ENCODE results near the gene SLC13A4. TPM values are rescaled to one million over a fixed set of nuclear protein-coding genes. Genes with fewer than 3 reads are reported as not detected.

Gene SLC13A4
- total and polyA plus RNA-seq, 4 donors, result 0.01 to 0.17 (median 0.10) TPM

GRCh38 chr7:135771051-135771450 is 43.1 kb upstream of the SLC13A4 start:
- H3K27me3 ChIP-seq (ENCODE audit: control insufficient read depth in 4 of 4, insufficient read depth in 4 of 4, low read length in 3 of 4), result peaks cover 0 to 8% (median under 1%) of the 10 kb centered on the region in 4 donors
- H3K36me3 ChIP-seq (ENCODE audit: control insufficient read depth in 4 of 4, insufficient read depth in 3 of 4, low read depth in 1 of 4, low read length in 3 of 4), result no peaks in the 10 kb centered on the region
- H3K4me3 ChIP-seq (ENCODE audit: low read depth in 1 of 3, low read length in 3 of 3), result no peak overlapping the region
- 80% methylated on average over 1 of the region's 1 CpG for WGBS
- no peak overlapping the region for H3K27ac ChIP-seq (ENCODE audit: low read depth in 1 of 2, low read length in 2 of 2)
- TF ChIP-seq HNF4A (conservative IDR thresholded peaks at IDR 0.05) (no peak), HNF4G (IDR thresholded peaks at IDR 0.05) (no peak)
- TF ChIP-seq, protein P1, sequence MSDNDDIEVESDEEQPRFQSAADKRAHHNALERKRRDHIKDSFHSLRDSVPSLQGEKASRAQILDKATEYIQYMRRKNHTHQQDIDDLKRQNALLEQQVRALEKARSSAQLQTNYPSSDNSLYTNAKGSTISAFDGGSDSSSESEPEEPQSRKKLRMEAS (IDR thresholded peaks at IDR 0.05), result no peak
- TF ChIP-seq, protein P2, sequence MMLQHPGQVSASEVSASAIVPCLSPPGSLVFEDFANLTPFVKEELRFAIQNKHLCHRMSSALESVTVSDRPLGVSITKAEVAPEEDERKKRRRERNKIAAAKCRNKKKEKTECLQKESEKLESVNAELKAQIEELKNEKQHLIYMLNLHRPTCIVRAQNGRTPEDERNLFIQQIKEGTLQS (IDR thresholded peaks at IDR 0.05), result no peak
- H3K9ac ChIP-seq (ENCODE audit: low read depth in 1 of 2, low read length in 2 of 2), result no peak overlapping the region
- DNase-seq (ENCODE audit: low spot score), result no peak
- H3K4me1 ChIP-seq (ENCODE audit: control insufficient read depth in 4 of 4, insufficient read depth in 4 of 4, low read length in 3 of 4), result no peaks in the 10 kb centered on the region
- H3K9me3 ChIP-seq (ENCODE audit: control insufficient read depth in 4 of 4, low read length in 3 of 4), result no peaks in the 10 kb centered on the region

- no peak overlapping the region for H3K4me3 ChIP-seq (ENCODE audit: low read depth in 1 of 3, low read length in 3 of 3)
- TF ChIP-seq ZBTB33 (IDR thresholded peaks at IDR 0.05) (no peak), GABPA (IDR thresholded peaks at IDR 0.05 in 1 of 2, conservative IDR thresholded peaks at IDR 0.05 in 1 of 2) (no peak), EGR1 (IDR thresholded peaks at IDR 0.05; ENCODE audit: low read depth in 2 of 2) (no peak), REST (IDR thresholded peaks at IDR 0.05) (no peak), FOXA1 (IDR thresholded peaks at IDR 0.05) (no peak), FOXA2 (IDR thresholded peaks at IDR 0.05) (no peak), HNF4A (conservative IDR thresholded peaks at IDR 0.05) (no peak), TAF1 (conservative IDR thresholded peaks at IDR 0.05) (no peak), SP1 (IDR thresholded peaks at IDR 0.05) (no peak), RAD21 (IDR thresholded peaks at IDR 0.05) (no peak), JUND (IDR thresholded peaks at IDR 0.05) (no peak), NR2F2 (IDR thresholded peaks at IDR 0.05) (no peak), RXRA (IDR thresholded peaks at IDR 0.05) (no peak), HNF4G (IDR thresholded peaks at IDR 0.05) (no peak)
- TF ChIP-seq, protein P2 (IDR thresholded peaks at IDR 0.05), result no peak
- TF ChIP-seq, protein P3, sequence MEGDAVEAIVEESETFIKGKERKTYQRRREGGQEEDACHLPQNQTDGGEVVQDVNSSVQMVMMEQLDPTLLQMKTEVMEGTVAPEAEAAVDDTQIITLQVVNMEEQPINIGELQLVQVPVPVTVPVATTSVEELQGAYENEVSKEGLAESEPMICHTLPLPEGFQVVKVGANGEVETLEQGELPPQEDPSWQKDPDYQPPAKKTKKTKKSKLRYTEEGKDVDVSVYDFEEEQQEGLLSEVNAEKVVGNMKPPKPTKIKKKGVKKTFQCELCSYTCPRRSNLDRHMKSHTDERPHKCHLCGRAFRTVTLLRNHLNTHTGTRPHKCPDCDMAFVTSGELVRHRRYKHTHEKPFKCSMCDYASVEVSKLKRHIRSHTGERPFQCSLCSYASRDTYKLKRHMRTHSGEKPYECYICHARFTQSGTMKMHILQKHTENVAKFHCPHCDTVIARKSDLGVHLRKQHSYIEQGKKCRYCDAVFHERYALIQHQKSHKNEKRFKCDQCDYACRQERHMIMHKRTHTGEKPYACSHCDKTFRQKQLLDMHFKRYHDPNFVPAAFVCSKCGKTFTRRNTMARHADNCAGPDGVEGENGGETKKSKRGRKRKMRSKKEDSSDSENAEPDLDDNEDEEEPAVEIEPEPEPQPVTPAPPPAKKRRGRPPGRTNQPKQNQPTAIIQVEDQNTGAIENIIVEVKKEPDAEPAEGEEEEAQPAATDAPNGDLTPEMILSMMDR (IDR thresholded peaks at IDR 0.05; ENCODE audit: low read depth, low read length, missing input control), result no peak
- TF ChIP-seq, protein P1 (IDR thresholded peaks at IDR 0.05), result no peak
- H3K9me3 ChIP-seq (ENCODE audit: control insufficient read depth in 4 of 4, low read length in 3 of 4), result no peaks in the 10 kb centered on the region
- H3K9ac ChIP-seq (ENCODE audit: low read depth in 1 of 2, low read length in 2 of 2), result no peak overlapping the region
- peaks cover 0 to 8% (median 0%) of the 10 kb centered on the region in 4 donors for H3K27me3 ChIP-seq (ENCODE audit: control insufficient read depth in 4 of 4, insufficient read depth in 4 of 4, low read length in 3 of 4)
- DNase-seq (ENCODE audit: low spot score), result no peak
- no peak overlapping the region for H3K27ac ChIP-seq (ENCODE audit: low read depth in 1 of 2, low read length in 2 of 2)
- H3K4me1 ChIP-seq (ENCODE audit: control insufficient read depth in 4 of 4, insufficient read depth in 4 of 4, low read length in 3 of 4), result no peaks in the 10 kb centered on the region
- no peaks in the 10 kb centered on the region for H3K36me3 ChIP-seq (ENCODE audit: control insufficient read depth in 4 of 4, insufficient read depth in 3 of 4, low read depth in 1 of 4, low read length in 3 of 4)
- WGBS, result 91% methylated on average over 6 of the region's 6 CpGs
These were observed 42.2 kb upstream of the SLC13A4 start for GRCh38 chr7:135770139-135770710.

Data from liver (tissue), 9 donors.